H9 (cell line): ENCODE measurements around the gene INVS. TPM values are rescaled to one million over a fixed set of nuclear protein-coding genes. Genes with fewer than 3 reads are reported as not detected.

ENCODE experiments used
- DNase-seq: peaks from one replicate; pipeline ENCODE4 v3.0.0-alpha.2; 2017
- H2AFZ ChIP-seq: one replicate; pipeline ENCODE4 v1.6.1; 2013; ENCODE audit warnings: mild to moderate bottlenecking, low read length, control low read depth, moderate library complexity
- H2AK5ac ChIP-seq: 2 replicates; pipeline ENCODE4 v1.6.1; 2013; ENCODE audit warnings: low read length, control low read depth, mixed read lengths; ENCODE audit not compliant: insufficient read length
- H2BK120ac ChIP-seq: one replicate; pipeline ENCODE4 v1.6.1; 2013; ENCODE audit warnings: low read depth, mild to moderate bottlenecking, low read length, control low read depth, inconsistent platforms; ENCODE audit not compliant: poor library complexity, severe bottlenecking
- H2BK12ac ChIP-seq: 2 replicates; pipeline ENCODE4 v1.6.1; 2013; ENCODE audit warnings: low read length, control low read depth, mixed read lengths, low read depth; ENCODE audit not compliant: insufficient read length
- H2BK15ac ChIP-seq: 2 replicates; pipeline ENCODE4 v1.6.1; 2013; ENCODE audit warnings: low read depth, low read length, control low read depth
- H2BK20ac ChIP-seq: one replicate; pipeline ENCODE4 v1.6.1; 2013; ENCODE audit warnings: low read depth, mild to moderate bottlenecking, low read length, control low read depth, inconsistent platforms; ENCODE audit not compliant: poor library complexity, severe bottlenecking
- H2BK5ac ChIP-seq: 2 replicates; pipeline ENCODE4 v1.6.1; 2013; ENCODE audit warnings: low read length, control low read depth, mixed read lengths; ENCODE audit not compliant: insufficient read length
- H3K14ac ChIP-seq: 2 replicates; pipeline ENCODE4 v1.6.1; 2013; ENCODE audit warnings: low read length, control low read depth; ENCODE audit not compliant: insufficient read depth
- H3K18ac ChIP-seq: 2 replicates; pipeline ENCODE4 v1.6.1; 2013; ENCODE audit warnings: low read depth, mild to moderate bottlenecking, mixed read lengths, low read length, control low read depth; ENCODE audit not compliant: insufficient read length
- H3K23ac ChIP-seq: 2 replicates; pipeline ENCODE4 v1.6.1; 2013; ENCODE audit warnings: low read length, control low read depth, mixed read lengths, low read depth; ENCODE audit not compliant: insufficient read length
- H3K23me2 ChIP-seq: 2 replicates; pipeline ENCODE4 v1.6.1; 2013; ENCODE audit warnings: low read depth, mild to moderate bottlenecking, mixed read lengths, low read length, control low read depth; ENCODE audit not compliant: insufficient read length, poor library complexity, severe bottlenecking
- H3K27ac ChIP-seq: 2 replicates; pipeline ENCODE4 v1.5.1; 2013; ENCODE audit warnings: low read length, control low read depth, mixed read lengths, low read depth; ENCODE audit not compliant: insufficient read length
- H3K27me3 ChIP-seq: 2 replicates; pipeline ENCODE4 v1.6.1; 2013; ENCODE audit warnings: low read length, control low read depth, inconsistent platforms; ENCODE audit not compliant: insufficient read depth
- H3K4ac ChIP-seq: 2 replicates; pipeline ENCODE4 v1.6.1; 2013; ENCODE audit warnings: low read depth, mild to moderate bottlenecking, control low read depth, inconsistent platforms, low read length, moderate library complexity
- H3K4me1 ChIP-seq: 2 replicates; pipeline ENCODE4 v1.6.1; 2013; ENCODE audit warnings: low read length, control low read depth, inconsistent platforms; ENCODE audit not compliant: insufficient read depth
- H3K4me2 ChIP-seq: 2 replicates; pipeline ENCODE4 v1.6.1; 2013; ENCODE audit warnings: low read length, control low read depth, mixed read lengths; ENCODE audit not compliant: insufficient read length, insufficient read depth
- H3K56ac ChIP-seq: 2 replicates; pipeline ENCODE4 v1.6.1; 2013; ENCODE audit warnings: low read depth, mild to moderate bottlenecking, mixed read lengths, low read length, control low read depth; ENCODE audit not compliant: insufficient read length
- H3K79me1 ChIP-seq: 2 replicates; pipeline ENCODE4 v1.6.1; 2013; ENCODE audit warnings: low read depth, mild to moderate bottlenecking, moderate library complexity, low read length, control low read depth, inconsistent platforms; ENCODE audit not compliant: insufficient read depth, poor library complexity, severe bottlenecking
- H3K79me2 ChIP-seq: 2 replicates; pipeline ENCODE4 v1.6.1; 2013; ENCODE audit warnings: low read length, control low read depth, inconsistent platforms; ENCODE audit not compliant: insufficient read depth
- H3K9ac ChIP-seq: 2 replicates; pipeline ENCODE4 v1.6.1; 2013; ENCODE audit warnings: low read length, control low read depth, mixed read lengths; ENCODE audit not compliant: insufficient read length; ENCODE audit errors: extremely low read depth
- H3K9me3 ChIP-seq: one replicate; pipeline ENCODE4 v1.6.1; 2013; ENCODE audit warnings: low read depth, low read length, inconsistent platforms; ENCODE audit not compliant: control insufficient read depth
- H3T11ph ChIP-seq: one replicate; pipeline ENCODE4 v1.6.1; 2013; ENCODE audit warnings: mild to moderate bottlenecking, low read length, control low read depth, inconsistent platforms
- H4K20me1 ChIP-seq: one replicate; pipeline ENCODE4 v1.6.1; 2013; ENCODE audit not compliant: control insufficient read depth, insufficient read length, insufficient read depth
- H4K5ac ChIP-seq: 2 replicates; pipeline ENCODE4 v1.6.1; 2013; ENCODE audit warnings: low read depth, mild to moderate bottlenecking, mixed read lengths, low read length, control low read depth; ENCODE audit not compliant: insufficient read length
- H4K8ac ChIP-seq: replicated peaks from 2 replicates; pipeline ENCODE4 v1.6.1; 2013; ENCODE audit warnings: low read length, control low read depth, mixed read lengths, low read depth; ENCODE audit not compliant: insufficient read length
- H4K91ac ChIP-seq: 2 replicates; pipeline ENCODE4 v1.6.1; 2013; ENCODE audit warnings: low read depth, mild to moderate bottlenecking, moderate library complexity, mixed read lengths, low read length, control low read depth; ENCODE audit not compliant: insufficient read length
- H3K27ac Mint-ChIP-seq, 3 experiments: 2 replicates in 2 of 3; 3 replicates in 1 of 3; pipeline ENCODE4 v1.8.0; 2020 to 2021; ENCODE audit warnings: mixed read lengths in 3 of 3, mild to moderate bottlenecking in 1 of 3, moderate library complexity in 1 of 3
- H3K27me3 Mint-ChIP-seq: 2 replicates; pipeline ENCODE4 v1.8.0; 2021; ENCODE audit warnings: low read depth, mild to moderate bottlenecking, moderate library complexity, mixed read lengths
- H3K36me3 Mint-ChIP-seq, 3 experiments: 2 replicates in 2 of 3; 3 replicates in 1 of 3; pipeline ENCODE4 v1.8.0; 2020 to 2021; ENCODE audit warnings: low read depth in 3 of 3, mixed read lengths in 3 of 3; ENCODE audit not compliant: insufficient read depth in 1 of 3
- H3K4me1 Mint-ChIP-seq, 2 experiments: 2 replicates each; pipeline ENCODE4 v1.8.0; 2020; ENCODE audit warnings: mixed read lengths in 2 of 2
- H3K4me3 Mint-ChIP-seq, 2 experiments: 2 replicates in 1 of 2; 3 replicates in 1 of 2; pipeline ENCODE4 v1.8.0; 2020 to 2021; ENCODE audit warnings: mild to moderate bottlenecking in 2 of 2, mixed read lengths in 2 of 2, moderate library complexity in 1 of 2
- H3K9me3 Mint-ChIP-seq, 2 experiments: 2 replicates in 1 of 2; 3 replicates in 1 of 2; pipeline ENCODE4 v1.8.0; 2020; ENCODE audit warnings: mild to moderate bottlenecking in 2 of 2, mixed read lengths in 2 of 2, moderate library complexity in 1 of 2
- CTCF ChIP-seq: fragments of 200-600 bp; sonication (generic); conservative IDR thresholded peaks from 3 replicates; pipeline ENCODE4 v1.8.0; 2021; ENCODE audit warnings: antibody characterized with exemption, mild to moderate bottlenecking
- WGBS: extraction: QIAGEN DNeasy Blood & Tissue Kit; methylation state at CpG from one replicate; pipeline ENCODE4 v1.1.7; 2013; ENCODE audit warnings: missing lambda C conversion rate, low lambda C conversion rate, mixed read lengths; ENCODE audit not compliant: insufficient read length; ENCODE audit errors: extremely low coverage; 5-methylcytosine and 5-hydroxymethylcytosine counted together
- total RNA-seq: library from RNA; stranded (reverse); gene quantifications from 2 replicates; pipeline ENCODE4 v1.2.1, GENCODE V29; 2021

INVS gene
- total RNA-seq, 1 experiment from 2014 or later = 7.5 TPM

GRCh38 chr9:100098046-100098886 lies 777 bp upstream of the INVS start:
- Histone ChIP-seq H3K79me1 (no peaks in the 10 kb centered on the region), H4K20me1 (no peaks in the 10 kb centered on the region), H2AFZ (no peak overlapping the region), H2BK120ac (no peak overlapping the region), H3K14ac (no peak overlapping the region; the same call in 1 of the 2 replicates), H3K79me2 (no peaks in the 10 kb centered on the region), H2BK5ac (no peak overlapping the region), H3K27ac (no peak overlapping the region), H3T11ph (no peak overlapping the region), H3K4ac (no peak overlapping the region), H2BK20ac (no peak overlapping the region), H4K91ac (no peak overlapping the region), H2BK12ac (no peak overlapping the region), H3K9ac (peak overlapping the region; percentile 77), H2AK5ac (no peak overlapping the region), H4K8ac (no peak overlapping the region), H3K4me2 (peak overlapping the region; percentile 85), H3K23ac (no peak overlapping the region), H3K27me3 (no peaks in the 10 kb centered on the region), H3K9me3 (no peaks in the 10 kb centered on the region), H3K18ac (no peak overlapping the region), H3K4me1 (no peaks in the 10 kb centered on the region), H3K23me2 (peaks cover 5% of the 10 kb centered on the region), H3K56ac (no peak overlapping the region), H4K5ac (no peak overlapping the region), H2BK15ac (no peak overlapping the region)
- no CpG with 5 or more reads among the region's 37 CpGs for WGBS
- Mint-ChIP-seq H3K9me3 (no peaks in the 10 kb centered on the region), H3K27me3 (no peaks in the 10 kb centered on the region), H3K4me1 (peaks cover 8 to 14% of the 10 kb centered on the region in 2 experiments), H3K27ac (peak overlapping the region; percentile 97 to 98 (median 98)), H3K36me3 (no peaks in the 10 kb centered on the region; a peak in 1 of 7 replicates), H3K4me3 (peak overlapping the region; percentile 99 to 100)
- DNase-seq = peak; percentile 82
- no peak for TF ChIP-seq CTCF
